K562 (cell line): ENCODE results near the gene LRRC8A. TPM values are rescaled to one million over a fixed set of nuclear protein-coding genes. Genes with fewer than 3 reads are reported as not detected.

Source experiments
- CCNT2 ChIP-seq: IDR thresholded peaks from 2 replicates; pipeline ENCODE4 v1.6.1; 2011; ENCODE audit warnings: borderline replicate concordance, low read depth, mild to moderate bottlenecking, moderate library complexity, mixed read lengths, low read length; ENCODE audit not compliant: insufficient read length; ENCODE audit errors: extremely low read depth
- EGR1 ChIP-seq: fragments of 450-650 bp; conservative IDR thresholded peaks from 2 replicates; pipeline ENCODE4 v1.6.1; 2017; ENCODE audit warnings: mild to moderate bottlenecking
- ESRRA ChIP-seq: fragments of 450-650 bp; IDR thresholded peaks from 2 replicates; pipeline ENCODE4 v1.6.1; 2014; ENCODE audit warnings: low read depth, mild to moderate bottlenecking, moderate library complexity, borderline replicate concordance
- ETS1 ChIP-seq: conservative IDR thresholded peaks from 2 replicates; pipeline ENCODE4 v1.6.1; 2011; ENCODE audit warnings: low read depth, mild to moderate bottlenecking, low read length; ENCODE audit not compliant: control insufficient read depth
- FOXP4 ChIP-seq: sonication (generic); formaldehyde crosslinking; IDR thresholded peaks from 2 replicates; pipeline ENCODE4 v1.8.0; 2022; ENCODE audit warnings: mild to moderate bottlenecking, missing genetic modification reagents, borderline replicate concordance
- JUND ChIP-seq, 2 experiments: IDR thresholded peaks; 2 replicates in 1 of 2; 3 replicates in 1 of 2; pipeline ENCODE4 v1.6.1; 2011; ENCODE audit warnings: borderline replicate concordance in 2 of 2, low read depth in 2 of 2, low read length in 2 of 2, improper control_type of control experiment in 1 of 2, missing biosample characterization in 1 of 2, missing genetic modification characterization in 1 of 2, missing genetic modification reagents in 1 of 2
- LCOR ChIP-seq: sonication (generic); formaldehyde crosslinking; IDR thresholded peaks from 2 replicates; pipeline ENCODE4 v1.8.0; 2022; ENCODE audit warnings: mild to moderate bottlenecking, missing genetic modification reagents
- MAFG ChIP-seq: fragments of 450-650 bp; conservative IDR thresholded peaks from 2 replicates; pipeline ENCODE4 v1.6.1; 2016; ENCODE audit warnings: missing genetic modification characterization, missing compliant biosample characterization
- MYBL2 ChIP-seq, 2 experiments: fragments of 450-650 bp in 1 of 2; sonication (generic) in 1 of 2; formaldehyde crosslinking in 1 of 2; IDR thresholded peaks; 2 replicates each; pipeline versions ENCODE4 v1.6.1 to v1.8.1; 2017 to 2022; ENCODE audit warnings: borderline replicate concordance in 1 of 2, inconsistent platforms in 1 of 2, low read depth in 1 of 2, mild to moderate bottlenecking in 1 of 2, missing genetic modification reagents in 1 of 2, moderate library complexity in 1 of 2
- RBM39 ChIP-seq: fragments of 200-400 bp; formaldehyde crosslinking; optimal IDR thresholded peaks from 2 replicates; pipeline ENCODE3; 2018; ENCODE audit warnings: low read depth, low read length
- TCFL5 ChIP-seq: fragments of 250-450 bp; sonication (Bioruptor Pico); conservative IDR thresholded peaks from 2 replicates; pipeline ENCODE4 v1.6.1; 2021; ENCODE audit warnings: mild to moderate bottlenecking, moderate library complexity, matching md5 sums
- THRAP3 ChIP-seq: fragments of 450-650 bp; IDR thresholded peaks from 2 replicates; pipeline ENCODE4 v1.6.1; 2016; ENCODE audit warnings: mild to moderate bottlenecking, inconsistent platforms, borderline replicate concordance
- ZMIZ1 ChIP-seq, 2 experiments: fragments of 150-350 bp in 1 of 2; IDR thresholded peaks; 2 replicates each; pipeline ENCODE4 v1.6.1; 2012 to 2016; ENCODE audit warnings: low read depth in 2 of 2, low read length in 2 of 2, mild to moderate bottlenecking in 1 of 2, moderate library complexity in 1 of 2
- ZNF140 ChIP-seq: fragments of 250-450 bp; sonication (Bioruptor Pico); IDR thresholded peaks from 2 replicates; pipeline ENCODE4 v1.8.0; 2021; ENCODE audit warnings: moderate library complexity, mild to moderate bottlenecking, inconsistent platforms
- ZNF146 ChIP-seq: IDR thresholded peaks from one replicate; pipeline ENCODE4 v1.6.1; 2018; ENCODE audit warnings: missing compliant biosample characterization; ENCODE audit not compliant: unreplicated experiment
- ZNF174 ChIP-seq: fragments of 250-450 bp; sonication (Bioruptor Pico); IDR thresholded peaks from 2 replicates; pipeline ENCODE4 v1.4.0; 2020; ENCODE audit warnings: mild to moderate bottlenecking
- ZNF584 ChIP-seq: fragments of 200-800 bp; sonication (Bioruptor generic); IDR thresholded peaks from 2 replicates; pipeline ENCODE4 v1.6.1; 2016; ENCODE audit warnings: low read depth, mild to moderate bottlenecking, missing genetic modification characterization, missing compliant biosample characterization
- polyA plus RNA-seq, 8 experiments: library from polyadenylated mRNA; depleted of rRNA in 4 of 8; stranded (reverse) in 5 of 8; unstranded in 3 of 8; fragments of >200 nt; fragmentation: Nextera tagmentation in 2 of 8; fragmentation: Illumina TruSeq in 1 of 8; extraction: Ambion mirVana in 2 of 8; extraction: Trizol in 1 of 8; gene quantifications; 2 replicates each; pipeline versions ENCODE4 v1.2.1 to v1.2.3, GENCODE V29; 2011 to 2014; ENCODE audit warnings: inconsistent platforms in 1 of 8, missing spikeins in 1 of 8
- total RNA-seq, 7 experiments: library from RNA; depleted of rRNA in 6 of 7; stranded (reverse); fragments of >200 nt in 6 of 7; fragmentation: Illumina TruSeq in 2 of 7; extraction: Trizol in 2 of 7; gene quantifications; 2 replicates each; pipeline versions ENCODE4 v1.2.1 to v1.2.3, GENCODE V29; 2011 to 2021; ENCODE audit warnings: low replicate concordance in 1 of 7

LRRC8A gene
- total and polyA plus RNA-seq, 9 of the 15 experiments (the other 6 are each of a cell fraction or from before 2014, with no cell fraction given), result 2.9 to 24.7 (median 8.9) TPM

GRCh38 chr9:128845186-128845931 lies 36.6 kb upstream of the LRRC8A start (continued):
- TF ChIP-seq ZNF174 (CRISPR knock-in tag) (no peak), ETS1 (no peak), EGR1 (peak; percentile 72), LCOR (CRISPR knock-in tag) (peak; percentile 51; the same call in 1 of the 2 replicates), RBM39 (peak; percentile 23), CCNT2 (peak; percentile 28), ZNF140 (CRISPR knock-in tag) (no peak), ZMIZ1 (IDR thresholded peaks at IDR 0.05; ENCODE audit: low read depth in 2 of 2, low read length in 2 of 2) (no peak), FOXP4 (CRISPR knock-in tag) (no peak), JUND (IDR thresholded peaks at IDR 0.05; ENCODE audit: borderline replicate concordance, low read depth, low read length) (peak; percentile 53; the same call in 1 of the 2 replicates), JUND (tag; IDR thresholded peaks at IDR 0.05; ENCODE audit: borderline replicate concordance, low read depth, low read length) (no peak; the same call in 2 of the 3 replicates), TCFL5 (CRISPR knock-in tag) (no peak), ZNF584 (no peak), THRAP3 (no peak), ZNF146 (no peak), MAFG (tag) (no peak), ESRRA (no peak), MYBL2 (IDR thresholded peaks at IDR 0.05; ENCODE audit: low read depth) (no peak), MYBL2 (CRISPR knock-in tag; IDR thresholded peaks at IDR 0.05; ENCODE audit: borderline replicate concordance) (no peak)
